GM18505 (cell line): Measurements from ENCODE around the gene NR1H2.

Experiments used
- ATAC-seq: cut with Tn5 transposase; IDR thresholded peaks from one replicate; pipeline ENCODE4 v1.9.1; 2021; ENCODE audit not compliant: unreplicated experiment
- POLR2A ChIP-seq: IDR thresholded peaks from 4 replicates; pipeline ENCODE4 v1.6.1; 2011; ENCODE audit warnings: borderline replicate concordance; ENCODE audit not compliant: insufficient read depth, insufficient read length; ENCODE audit errors: extremely low read depth

Gene NR1H2

GRCh38 chr19:50392759-50393158 lies 16.5 kb downstream of the NR1H2 start:
- no peak for ATAC-seq
- TF ChIP-seq POLR2A: no peak

- no peak for ATAC-seq
Measured at GRCh38 chr19:50393589-50393988, 17.3 kb downstream of the NR1H2 start.

GRCh38 chr19:50394017-50394416 lies 17.8 kb downstream of the NR1H2 start:
- no peak for TF ChIP-seq POLR2A
- ATAC-seq: no peak

More at GRCh38 chr19:50393589-50393988, 17.3 kb downstream of the NR1H2 start:
- no peak for TF ChIP-seq POLR2A

DNA sequence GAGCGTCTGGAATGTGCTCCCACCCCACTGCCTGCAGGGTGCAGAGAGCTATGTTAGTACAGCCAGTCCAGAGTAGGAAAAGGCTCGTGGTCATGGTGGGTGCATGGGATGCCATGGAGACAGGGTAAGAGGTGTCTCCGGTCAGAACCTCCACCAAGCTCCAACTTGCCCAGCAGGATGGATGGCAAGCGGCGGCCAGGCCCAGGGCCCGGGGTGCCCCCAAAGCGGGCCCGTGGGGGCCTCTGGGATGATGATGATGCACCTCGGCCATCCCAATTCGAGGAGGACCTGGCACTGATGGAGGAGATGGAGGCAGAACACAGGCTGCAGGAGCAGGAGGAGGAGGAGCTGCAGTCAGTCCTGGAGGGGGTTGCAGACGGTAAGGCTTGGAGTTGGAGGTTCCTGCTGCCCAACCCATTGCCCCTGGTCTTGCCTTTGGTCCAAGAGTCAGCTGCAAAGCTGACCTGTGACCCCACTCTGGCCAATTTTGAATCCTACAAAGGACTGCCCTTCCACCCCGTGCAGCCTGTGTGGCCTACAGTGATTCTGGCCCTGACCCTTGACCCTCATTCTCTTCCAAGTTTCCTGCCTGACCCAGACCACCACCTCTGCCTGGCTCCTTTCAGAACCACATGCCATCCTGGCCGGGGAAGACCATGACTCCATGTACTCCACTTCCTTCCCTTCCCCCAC lies 22.6 kb downstream of the NR1H2 start:
- no peak for TF ChIP-seq POLR2A
- ATAC-seq: no peak

DNA sequence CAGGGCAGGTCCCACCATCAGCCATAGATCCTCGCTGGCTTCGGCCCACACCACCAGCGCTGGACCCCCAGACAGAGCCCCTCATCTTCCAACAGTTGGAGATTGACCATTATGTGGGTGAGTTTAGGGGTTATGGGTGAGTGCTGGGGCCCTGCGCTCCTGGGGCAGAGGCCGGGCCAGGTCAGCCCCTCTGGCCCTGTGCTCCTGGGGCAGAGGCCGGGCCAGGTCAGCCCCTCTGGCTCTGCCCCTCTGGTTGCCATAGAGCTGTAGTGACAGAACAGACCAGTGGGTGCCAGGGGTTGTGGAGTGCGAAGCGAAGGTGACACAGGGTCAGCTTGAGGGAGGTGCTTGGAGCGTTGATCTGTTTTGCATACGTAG lies 23.1 kb downstream of the NR1H2 start:
- ATAC-seq: no peak
- no peak for TF ChIP-seq POLR2A

DNA sequence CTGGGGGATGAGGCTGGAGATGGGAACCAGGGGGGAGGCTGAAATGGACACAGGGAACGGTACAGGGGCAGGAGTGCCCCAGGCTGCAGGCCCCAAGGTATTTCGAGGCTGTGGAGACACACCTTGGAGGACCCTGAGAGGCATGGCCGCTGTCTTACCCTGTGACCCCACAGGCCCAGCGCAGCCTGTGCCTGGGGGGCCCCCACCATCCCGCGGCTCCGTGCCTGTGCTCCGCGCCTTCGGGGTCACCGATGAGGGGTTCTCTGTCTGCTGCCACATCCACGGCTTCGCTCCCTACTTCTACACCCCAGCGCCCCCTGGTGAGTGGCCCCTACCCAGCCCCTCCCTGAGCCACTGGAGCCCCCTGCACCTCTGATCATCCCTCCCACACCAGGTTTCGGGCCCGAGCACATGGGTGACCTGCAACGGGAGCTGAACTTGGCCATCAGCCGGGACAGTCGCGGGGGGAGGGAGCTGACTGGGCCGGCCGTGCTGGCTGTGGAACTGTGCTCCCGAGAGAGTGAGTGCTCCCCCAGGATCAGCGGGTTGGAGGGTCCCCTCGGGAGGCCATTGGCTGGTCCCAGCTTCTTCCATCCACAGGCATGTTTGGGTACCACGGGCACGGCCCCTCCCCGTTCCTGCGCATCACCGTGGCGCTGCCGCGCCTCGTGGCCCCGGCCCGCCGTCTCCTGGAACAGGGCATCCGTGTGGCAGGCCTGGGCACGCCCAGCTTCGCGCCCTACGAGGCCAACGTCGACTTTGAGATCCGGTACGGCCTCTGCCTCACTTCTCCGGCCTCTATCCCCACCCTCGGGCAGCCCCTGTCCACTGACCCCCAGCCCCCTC lies 25.6 kb downstream of the NR1H2 start:
- no peak for ATAC-seq
- TF ChIP-seq POLR2A: no peak

GRCh38 chr19:50402544-50403301 lies 26.5 kb downstream of the NR1H2 start:
- no peak for TF ChIP-seq POLR2A
- no peak for ATAC-seq

DNA sequence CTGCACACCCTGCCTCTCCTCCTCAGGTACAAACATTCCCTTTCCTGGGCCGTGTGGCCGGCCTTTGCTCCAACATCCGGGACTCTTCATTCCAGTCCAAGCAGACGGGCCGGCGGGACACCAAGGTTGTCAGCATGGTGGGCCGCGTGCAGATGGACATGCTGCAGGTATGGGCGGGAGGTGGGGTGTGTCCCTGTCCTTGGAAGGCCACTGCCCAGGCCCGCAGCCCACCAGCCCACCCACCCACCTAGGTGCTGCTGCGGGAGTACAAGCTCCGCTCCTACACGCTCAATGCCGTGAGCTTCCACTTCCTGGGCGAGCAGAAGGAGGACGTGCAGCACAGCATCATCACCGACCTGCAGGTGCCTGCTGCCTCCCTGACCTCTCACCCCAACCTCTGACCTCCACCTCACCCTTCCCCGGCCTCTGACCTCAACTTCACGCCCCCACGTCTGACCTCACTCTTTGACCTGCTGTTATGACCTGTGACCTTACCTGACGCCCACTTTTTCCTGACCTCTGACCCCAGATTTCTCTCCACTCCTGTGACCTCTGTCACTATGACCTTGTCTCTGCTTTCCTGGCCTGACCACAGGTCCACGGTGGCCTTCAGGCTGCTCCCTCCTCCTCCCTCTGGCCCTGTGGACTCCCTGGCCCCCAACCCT lies 30.0 kb downstream of the NR1H2 start:
- no peak for TF ChIP-seq POLR2A
- no peak for ATAC-seq

DNA sequence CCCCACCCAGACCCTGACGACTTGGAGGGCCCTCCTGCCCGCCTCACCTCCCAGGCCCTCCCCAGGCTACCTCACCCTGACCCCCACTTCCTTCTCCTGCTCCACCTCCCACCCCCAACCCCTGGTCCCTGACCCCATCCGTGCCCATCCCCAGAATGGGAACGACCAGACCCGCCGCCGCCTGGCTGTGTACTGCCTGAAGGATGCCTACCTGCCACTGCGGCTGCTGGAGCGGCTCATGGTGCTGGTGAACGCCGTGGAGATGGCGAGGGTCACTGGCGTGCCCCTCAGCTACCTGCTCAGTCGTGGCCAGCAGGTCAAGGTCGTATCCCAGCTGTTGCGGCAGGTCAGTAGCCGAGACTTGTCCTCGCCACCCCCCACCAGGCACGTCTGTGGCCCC lies 30.6 kb downstream of the NR1H2 start:
- no peak for ATAC-seq
- TF ChIP-seq POLR2A: no peak

DNA sequence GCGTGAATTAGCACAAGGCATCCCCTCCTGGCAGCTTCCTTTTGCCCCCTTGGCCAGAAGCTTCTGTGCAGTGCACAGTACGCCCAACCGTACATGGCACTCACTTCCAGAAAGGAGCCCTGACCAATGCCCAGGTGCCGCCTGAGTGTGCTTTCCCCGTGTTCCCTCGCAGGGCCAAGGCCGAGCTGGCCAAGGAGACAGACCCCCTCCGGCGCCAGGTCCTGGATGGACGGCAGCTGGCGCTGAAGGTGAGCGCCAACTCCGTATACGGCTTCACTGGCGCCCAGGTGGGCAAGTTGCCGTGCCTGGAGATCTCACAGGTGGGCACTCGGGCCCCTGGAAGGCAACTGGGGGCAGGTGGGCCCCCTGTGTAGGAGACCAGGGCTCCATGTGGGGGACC lies 33.1 kb downstream of the NR1H2 start:
- ATAC-seq: no peak
- TF ChIP-seq POLR2A: no peak

GRCh38 chr19:50410109-50410508 lies 33.9 kb downstream of the NR1H2 start:
- TF ChIP-seq POLR2A: no peak
- ATAC-seq: no peak

- TF ChIP-seq POLR2A: no peak
- ATAC-seq: no peak
Measured at GRCh38 chr19:50412419-50412818, 36.2 kb downstream of the NR1H2 start.

- ATAC-seq: no peak
- no peak for TF ChIP-seq POLR2A
Measured at GRCh38 chr19:50413096-50413495, 36.8 kb downstream of the NR1H2 start.
